CD14-positive monocyte (primary cell): ENCODE measurements around the gene EMC10. TPM values are rescaled to one million over a fixed set of nuclear protein-coding genes. Genes with fewer than 3 reads are reported as not detected.

Experiments
- DNase-seq, 3 donors: peaks; one replicate each; pipeline ENCODE4 v3.0.0-alpha.2; 2011 to 2022
- H2AFZ ChIP-seq: 2 replicates; pipeline ENCODE4 v1.6.0; 2012; ENCODE audit warnings: mild to moderate bottlenecking, low read depth, low read length, inconsistent platforms; ENCODE audit not compliant: insufficient read depth, poor library complexity, severe bottlenecking
- H3K27ac ChIP-seq, 2 donors: 1 replicate in 1 of 2; 2 replicates in 1 of 2; pipeline ENCODE4 v1.5.1; 2012 to 2013; ENCODE audit warnings: low read length in 2 of 2, control low read depth in 1 of 2, inconsistent platforms in 1 of 2, low read depth in 1 of 2, mild to moderate bottlenecking in 1 of 2
- H3K27me3 ChIP-seq, 2 donors: one replicate each; pipeline versions ENCODE4 v1.6.0 to v1.6.1; 2011 to 2013; ENCODE audit warnings: low read length in 2 of 2; ENCODE audit not compliant: control insufficient read depth in 2 of 2, insufficient read depth in 2 of 2
- H3K36me3 ChIP-seq, 2 donors: replicated peaks in 1 of 2; 1 replicate in 1 of 2; 2 replicates in 1 of 2; pipeline versions ENCODE4 v1.5.1 to v1.6.1; 2012 to 2013; ENCODE audit warnings: low read length in 2 of 2, control low read depth in 1 of 2, inconsistent platforms in 1 of 2, mild to moderate bottlenecking in 1 of 2; ENCODE audit not compliant: insufficient read depth in 2 of 2, control insufficient read depth in 1 of 2
- H3K4me1 ChIP-seq, 2 donors: 1 replicate in 1 of 2; 2 replicates in 1 of 2; pipeline versions ENCODE4 v1.5.1 to v1.6.1; 2012 to 2013; ENCODE audit warnings: low read length in 2 of 2, control low read depth in 1 of 2, inconsistent platforms in 1 of 2, mild to moderate bottlenecking in 1 of 2, moderate library complexity in 1 of 2; ENCODE audit not compliant: insufficient read depth in 2 of 2, control insufficient read depth in 1 of 2
- H3K4me2 ChIP-seq: replicated peaks from 2 replicates; pipeline ENCODE3; 2012; ENCODE audit warnings: low read length, moderate library complexity, mild to moderate bottlenecking; ENCODE audit not compliant: poor library complexity, severe bottlenecking; ENCODE audit errors: extremely low read depth
- H3K4me3 ChIP-seq, 3 experiments: fragments of 200-600 bp in 1 of 3; sonication (generic) in 1 of 3; replicated peaks in 1 of 3; 1 replicate in 2 of 3; 2 replicates in 1 of 3; pipeline ENCODE4 v1.5.1; 2011 to 2013; ENCODE audit warnings: low read length in 3 of 3, mild to moderate bottlenecking in 3 of 3, control low read depth in 2 of 3, low read depth in 2 of 3, inconsistent platforms in 1 of 3, moderate library complexity in 1 of 3
- H3K79me2 ChIP-seq: 2 replicates; pipeline ENCODE4 v1.6.0; 2012; ENCODE audit warnings: mild to moderate bottlenecking, control low read depth, inconsistent platforms, low read length, moderate library complexity; ENCODE audit not compliant: insufficient read depth
- H3K9ac ChIP-seq: 2 replicates; pipeline ENCODE4 v1.6.0; 2017; ENCODE audit warnings: low read length, mild to moderate bottlenecking; ENCODE audit not compliant: insufficient read depth, poor library complexity, severe bottlenecking
- H3K9me3 ChIP-seq, 2 donors: replicated peaks in 1 of 2; 1 replicate in 1 of 2; 2 replicates in 1 of 2; pipeline versions ENCODE4 v1.5.1 to v1.6.1; 2012 to 2013; ENCODE audit warnings: low read length in 2 of 2, control low read depth in 1 of 2; ENCODE audit not compliant: control insufficient read depth in 1 of 2, insufficient read depth in 1 of 2
- H4K20me1 ChIP-seq: 2 replicates; pipeline ENCODE4 v1.6.0; 2012; ENCODE audit warnings: mild to moderate bottlenecking, low read length, control low read depth, moderate library complexity; ENCODE audit not compliant: insufficient read depth
- H3K27ac Mint-ChIP-seq, 7 donors: one replicate each; pipeline ENCODE4 v1.8.0; 2020; ENCODE audit warnings: mild to moderate bottlenecking in 7 of 7, mixed read lengths in 7 of 7, moderate library complexity in 6 of 7, inconsistent platforms in 2 of 7
- H3K27me3 Mint-ChIP-seq, 3 donors: one replicate each; pipeline ENCODE4 v1.8.0; 2021 to 2022; ENCODE audit warnings: low read depth in 3 of 3, mild to moderate bottlenecking in 3 of 3, mixed read lengths in 3 of 3, moderate library complexity in 3 of 3, inconsistent platforms in 1 of 3
- H3K36me3 Mint-ChIP-seq, 2 donors: one replicate each; pipeline ENCODE4 v1.8.0; 2020; ENCODE audit warnings: mixed read lengths in 2 of 2, inconsistent platforms in 1 of 2, mild to moderate bottlenecking in 1 of 2
- H3K4me1 Mint-ChIP-seq: one replicate; pipeline ENCODE4 v1.8.0; 2020; ENCODE audit warnings: mild to moderate bottlenecking, mixed read lengths
- H3K4me3 Mint-ChIP-seq, 2 donors: one replicate each; pipeline ENCODE4 v1.8.0; 2020; ENCODE audit warnings: mild to moderate bottlenecking in 2 of 2, mixed read lengths in 2 of 2, moderate library complexity in 1 of 2
- H3K9me3 Mint-ChIP-seq, 7 donors: one replicate each; pipeline ENCODE4 v1.8.0; 2020 to 2022; ENCODE audit warnings: mixed read lengths in 7 of 7, mild to moderate bottlenecking in 6 of 7, moderate library complexity in 6 of 7, inconsistent platforms in 2 of 7
- CTCF ChIP-seq: fragments of 200-600 bp; IDR thresholded peaks from one replicate; pipeline ENCODE4 v1.8.0; 2022; ENCODE audit warnings: antibody characterized with exemption, mild to moderate bottlenecking
- WGBS: methylation state at CpG from one replicate; pipeline ENCODE4 v1.1.5; 2013; ENCODE audit warnings: missing lambda C conversion rate; ENCODE audit not compliant: insufficient coverage; 5-methylcytosine and 5-hydroxymethylcytosine counted together
- intact Hi-C, 2 donors: fragments of 100-400 bp; cut with micrococcal nuclease; formaldehyde crosslinking; loops; one replicate each; pipeline versions ENCODE4 v1.15.0 to v1.15.1; 2023
- polyA plus RNA-seq, 3 donors: library from polyadenylated mRNA; depleted of rRNA in 1 of 3; unstranded in 2 of 3; stranded (reverse) in 1 of 3; fragments of 300-500 nt in 2 of 3; fragments of >200 nt in 1 of 3; fragmentation: Illumina TruSeq in 2 of 3; gene quantifications; 1 replicate in 2 of 3; 2 replicates in 1 of 3; pipeline ENCODE4 v1.2.3, GENCODE V29; 2012 to 2021

The EMC10 gene
- polyA plus RNA-seq, 3 donors, result 8.5 to 50.4 (median 9.3) TPM

DNA sequence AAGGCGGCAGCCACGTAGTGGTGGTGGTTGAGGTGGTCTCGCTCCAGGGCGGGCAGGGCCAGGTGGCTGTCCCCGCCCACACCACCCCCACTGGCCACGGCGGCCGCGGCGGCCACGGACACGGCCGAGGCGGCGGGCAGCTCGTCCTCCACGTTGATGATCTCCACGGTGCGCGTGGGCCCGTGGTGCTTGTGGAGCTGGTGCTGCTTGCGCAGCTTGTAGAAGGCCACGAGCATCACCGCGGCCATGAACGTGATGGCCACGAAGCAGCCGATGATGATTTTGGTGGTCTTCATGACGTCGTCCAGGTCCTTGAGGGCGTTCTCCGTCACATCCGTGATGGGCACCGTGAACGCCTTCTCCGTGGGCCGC lies 41.4 kb downstream of the EMC10 start:
- peaks cover 18 to 39% (median 24%) of the 10 kb centered on the region in 3 donors for H3K27me3 Mint-ChIP-seq
- H3K36me3 ChIP-seq, result no peaks in the 10 kb centered on the region
- no peaks in the 10 kb centered on the region for H3K79me2 ChIP-seq
- intact Hi-C loops, result no loop called here
- no peaks in the 10 kb centered on the region for H3K4me1 ChIP-seq
- TF ChIP-seq CTCF, result no peak
- no peak overlapping the region for H3K4me2 ChIP-seq
- H3K4me1 Mint-ChIP-seq, result no peaks in the 10 kb centered on the region
- H3K4me3 Mint-ChIP-seq, result no peak overlapping the region
- no peak overlapping the region for H3K27ac ChIP-seq
- no peak overlapping the region for H2AFZ ChIP-seq
- peaks cover 0 to 6% of the 10 kb centered on the region in 2 donors for H3K27me3 ChIP-seq
- H4K20me1 ChIP-seq, result no peaks in the 10 kb centered on the region
- peaks cover 0 to 8% (median 6%) of the 10 kb centered on the region in 7 donors for H3K9me3 Mint-ChIP-seq
- no peaks in the 10 kb centered on the region for H3K36me3 Mint-ChIP-seq
- WGBS, result 97% methylated on average over 33 of the region's 37 CpGs
- H3K27ac Mint-ChIP-seq, result no peak overlapping the region
- DNase-seq, result no peak
- no peak overlapping the region for H3K9ac ChIP-seq
- no peaks in the 10 kb centered on the region for H3K9me3 ChIP-seq
- no peak overlapping the region for H3K4me3 ChIP-seq

DNA sequence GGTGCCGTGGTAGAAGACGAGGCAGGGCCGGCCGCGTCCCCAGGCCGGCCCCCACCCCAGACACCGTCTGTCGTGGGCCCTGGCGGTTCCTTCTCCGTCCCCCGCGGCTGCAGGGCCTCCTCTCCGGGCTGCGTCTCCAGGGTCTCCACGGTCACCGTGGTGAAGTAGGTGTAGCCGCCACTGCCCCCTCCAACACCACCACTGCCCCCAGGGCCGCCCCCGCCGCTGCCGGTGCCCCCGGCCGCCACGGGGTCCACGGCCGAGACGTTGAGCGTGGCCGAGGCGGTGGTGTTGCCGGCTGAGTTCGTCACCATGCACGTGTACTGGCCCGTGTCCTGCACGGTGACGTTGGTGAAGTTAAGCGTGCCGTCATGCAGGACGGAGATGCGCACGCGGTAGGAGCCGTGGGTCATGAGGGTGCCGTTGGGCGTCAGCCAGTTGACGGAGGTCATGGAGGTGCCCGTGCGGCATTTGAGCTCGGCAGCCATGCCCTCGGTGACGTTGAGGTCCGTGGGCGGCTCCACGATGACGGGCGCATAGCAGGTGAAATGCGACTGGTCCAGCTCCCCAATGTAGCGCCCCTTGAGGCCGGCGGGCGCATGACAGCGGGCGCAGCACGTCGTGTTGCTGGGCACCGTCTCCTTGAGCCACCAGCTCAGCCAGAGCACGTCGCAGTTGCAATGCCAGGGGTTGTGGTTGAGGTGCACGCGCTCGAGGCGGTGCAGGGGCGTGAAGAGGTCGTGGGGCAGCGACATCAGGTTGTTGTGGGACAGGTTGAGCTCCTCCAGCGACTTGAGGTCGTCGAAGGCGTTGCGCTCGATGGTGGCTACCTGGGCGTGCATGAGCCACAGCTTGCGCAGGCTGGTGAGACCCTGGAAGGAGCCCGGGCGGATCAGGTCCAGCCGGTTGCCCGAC lies 42.0 kb downstream of the EMC10 start:
- Mint-ChIP-seq H3K36me3 (no peaks in the 10 kb centered on the region), H3K4me1 (no peaks in the 10 kb centered on the region), H3K27me3 (peaks cover 14 to 33% (median 23%) of the 10 kb centered on the region in 3 donors), H3K4me3 (no peak overlapping the region), H3K9me3 (peaks cover 0 to 8% (median 6%) of the 10 kb centered on the region in 7 donors), H3K27ac (no peak overlapping the region)
- H3K9ac ChIP-seq, result no peak overlapping the region
- no peaks in the 10 kb centered on the region for H4K20me1 ChIP-seq
- no peak overlapping the region for H2AFZ ChIP-seq
- no peak overlapping the region for H3K4me3 ChIP-seq
- no peaks in the 10 kb centered on the region for H3K9me3 ChIP-seq
- peaks cover 0 to 6% of the 10 kb centered on the region in 2 donors for H3K27me3 ChIP-seq
- intact Hi-C loops, result no loop called here
- no peak overlapping the region for H3K4me2 ChIP-seq
- 97% methylated on average over 73 of the region's 87 CpGs for WGBS
- TF ChIP-seq CTCF, result no peak
- H3K36me3 ChIP-seq, result no peaks in the 10 kb centered on the region
- H3K4me1 ChIP-seq, result no peaks in the 10 kb centered on the region
- H3K79me2 ChIP-seq, result no peaks in the 10 kb centered on the region
- DNase-seq, result no peak
- no peak overlapping the region for H3K27ac ChIP-seq
